Caco-2 (cell line): ENCODE measurements around the gene CYP2B6. TPM values are rescaled to one million over a fixed set of nuclear protein-coding genes. Genes with fewer than 3 reads are reported as not detected.
"Not testable (repeated sequence)": the region's sequence is repeated elsewhere in the genome, so short reads cannot be mapped to it uniquely, and the experiment has no call there.

Experiments used
- BruUV-seq: library from RNA; stranded (reverse); fragments of 400-500 nt; replicated peaks from 2 replicates; lab custom pipeline; 2021; lab: Mats Ljungman, UMichigan
- CTCF ChIA-PET: fragments of 300-600 bp; sonication (Branson Sonifier 250); formaldehyde crosslinking; loops from one replicate; lab custom pipeline; 2022; ENCODE audit warnings: antibody characterized with exemption; lab: Charles Lee
- POLR2A ChIA-PET: fragments of 300-600 bp; sonication (Branson Sonifier 250); formaldehyde crosslinking; loops from one replicate; lab custom pipeline; 2022; ENCODE audit warnings: antibody characterized with exemption; lab: Charles Lee
- DNase-seq, 2 experiments: peaks; one replicate each; pipeline versions ENCODE4 v3.0.0 to v3.0.0-alpha.2; 2020 to 2022
- H3K27me3 ChIP-seq: replicated peaks from 2 replicates; pipeline ENCODE4 v1.6.0; 2011; ENCODE audit warnings: low read length; ENCODE audit not compliant: control insufficient read depth, insufficient read depth
- H3K36me3 ChIP-seq: 2 replicates; pipeline ENCODE4 v1.5.1; 2011; ENCODE audit warnings: low read length; ENCODE audit not compliant: control insufficient read depth, insufficient read depth
- H3K4me1 ChIP-seq: fragments of 250-450 bp; sonication (Bioruptor Pico); 2 replicates; pipeline ENCODE4 v1.5.1; 2020; ENCODE audit warnings: mild to moderate bottlenecking
- H3K4me3 ChIP-seq: 2 replicates; pipeline ENCODE4 v1.5.1; 2011; ENCODE audit warnings: low read depth, mild to moderate bottlenecking, control low read depth, low read length
- H3K9me3 ChIP-seq: fragments of 250-450 bp; sonication (Bioruptor Pico); 2 replicates; pipeline ENCODE4 v1.5.1; 2020; ENCODE audit warnings: mild to moderate bottlenecking, moderate library complexity
- H3K27ac Mint-ChIP-seq: one replicate; pipeline ENCODE4 v1.8.0; 2022; ENCODE audit warnings: mixed read lengths; ENCODE audit not compliant: unreplicated experiment
- H3K27me3 Mint-ChIP-seq: one replicate; pipeline ENCODE4 v1.8.0; 2022; ENCODE audit warnings: mixed read lengths; ENCODE audit not compliant: insufficient read depth, unreplicated experiment
- H3K36me3 Mint-ChIP-seq: one replicate; pipeline ENCODE4 v1.8.0; 2022; ENCODE audit warnings: mild to moderate bottlenecking, mixed read lengths; ENCODE audit not compliant: insufficient read depth, unreplicated experiment
- H3K4me1 Mint-ChIP-seq: one replicate; pipeline ENCODE4 v1.8.0; 2022; ENCODE audit warnings: low read depth, mixed read lengths; ENCODE audit not compliant: unreplicated experiment
- H3K4me3 Mint-ChIP-seq: one replicate; pipeline ENCODE4 v1.8.0; 2022; ENCODE audit warnings: mild to moderate bottlenecking, moderate library complexity, mixed read lengths; ENCODE audit not compliant: unreplicated experiment
- H3K9me3 Mint-ChIP-seq: one replicate; pipeline ENCODE4 v1.8.0; 2022; ENCODE audit warnings: mixed read lengths; ENCODE audit not compliant: unreplicated experiment
- CTCF ChIP-seq, 2 experiments: fragments of 200-600 bp in 1 of 2; IDR thresholded peaks; 1 replicate in 1 of 2; 2 replicates in 1 of 2; pipeline versions ENCODE4 v1.5.1 to v1.8.0; 2011 to 2022; ENCODE audit warnings: antibody characterized with exemption in 1 of 2, control low read depth in 1 of 2, inconsistent platforms in 1 of 2, low read depth in 1 of 2, low read length in 1 of 2, mild to moderate bottlenecking in 1 of 2, moderate library complexity in 1 of 2; ENCODE audit not compliant: insufficient read depth in 1 of 2, severe bottlenecking in 1 of 2, unreplicated experiment in 1 of 2
- intact Hi-C: fragments of 100-400 bp; cut with micrococcal nuclease; formaldehyde crosslinking; loops from one replicate; pipeline ENCODE4 v1.10.0; 2022; ENCODE audit not compliant: unreplicated experiment
- total RNA-seq: library from RNA; stranded (reverse); gene quantifications from 2 replicates; pipeline ENCODE4 v1.2.3, GENCODE V29; 2022

CYP2B6 gene
- total RNA-seq, 1 experiment from 2014 or later = 0.32 TPM

- no peak for DNase-seq
- no peaks in the 10 kb centered on the region for H3K36me3 Mint-ChIP-seq
- intact Hi-C loops = no loop called here
- Histone ChIP-seq H3K36me3 (no peaks in the 10 kb centered on the region), H3K27me3 (no peaks in the 10 kb centered on the region), H3K9me3 (peaks cover 5% of the 10 kb centered on the region; the same call in 1 of the 2 replicates), H3K4me3 (no peak overlapping the region), H3K4me1 (peaks cover 14% of the 10 kb centered on the region)
- H3K27ac Mint-ChIP-seq = no peak overlapping the region
- H3K27me3 Mint-ChIP-seq = no peaks in the 10 kb centered on the region
- peaks cover 23% of the 10 kb centered on the region for H3K4me1 Mint-ChIP-seq
- peaks cover 30% of the 10 kb centered on the region for H3K9me3 Mint-ChIP-seq
- ChIA-PET POLR2A (no interaction called here), CTCF (no interaction called here)
- TF ChIP-seq CTCF (IDR thresholded peaks at IDR 0.05; ENCODE audit: insufficient read depth in 1 of 2, low read depth in 1 of 2, low read length in 1 of 2, severe bottlenecking in 1 of 2, unreplicated experiment in 1 of 2) = no peak
- no TSS peak for BruUV-seq
- no peak overlapping the region for H3K4me3 Mint-ChIP-seq
Observed at GRCh38 chr19:40982594-40983101, 8.4 kb upstream of the CYP2B6 start.

GRCh38 chr19:40989453-40989852, 1.6 kb upstream of the CYP2B6 start:
- peaks cover 24% of the 10 kb centered on the region for H3K9me3 Mint-ChIP-seq
- intact Hi-C loops = no loop called here
- peaks cover 6% of the 10 kb centered on the region for H3K4me1 Mint-ChIP-seq
- ChIA-PET CTCF (no interaction called here), POLR2A (no interaction called here)
- BruUV-seq = no TSS peak
- H3K4me3 Mint-ChIP-seq = no peak overlapping the region
- no peak overlapping the region for H3K27ac Mint-ChIP-seq
- no peaks in the 10 kb centered on the region for H3K36me3 Mint-ChIP-seq
- H3K27me3 Mint-ChIP-seq = no peaks in the 10 kb centered on the region
- H3K27me3 ChIP-seq = no peaks in the 10 kb centered on the region
- no peaks in the 10 kb centered on the region for H3K36me3 ChIP-seq
- TF ChIP-seq CTCF (IDR thresholded peaks at IDR 0.05; ENCODE audit: insufficient read depth in 1 of 2, low read depth in 1 of 2, low read length in 1 of 2, severe bottlenecking in 1 of 2, unreplicated experiment in 1 of 2) = no peak
- H3K4me3 ChIP-seq = no peak overlapping the region
- DNase-seq = no peak
- H3K4me1 ChIP-seq = no peaks in the 10 kb centered on the region
- peaks cover 5% of the 10 kb centered on the region; the same call in 1 of the 2 replicates for H3K9me3 ChIP-seq

- no TSS peak for BruUV-seq
- Histone ChIP-seq H3K36me3 (no peaks in the 10 kb centered on the region), H3K9me3 (peaks cover 3% of the 10 kb centered on the region; the same call in 1 of the 2 replicates), H3K27me3 (no peaks in the 10 kb centered on the region), H3K4me1 (no peaks in the 10 kb centered on the region), H3K4me3 (no peak overlapping the region)
- Mint-ChIP-seq H3K4me1 (peaks cover 6% of the 10 kb centered on the region), H3K27ac (no peak overlapping the region), H3K9me3 (peaks cover 7% of the 10 kb centered on the region), H3K36me3 (no peaks in the 10 kb centered on the region), H3K27me3 (no peaks in the 10 kb centered on the region), H3K4me3 (no peak overlapping the region)
- CTCF ChIA-PET = no interaction called here
- TF ChIP-seq CTCF (IDR thresholded peaks at IDR 0.05; ENCODE audit: insufficient read depth in 1 of 2, low read depth in 1 of 2, low read length in 1 of 2, severe bottlenecking in 1 of 2, unreplicated experiment in 1 of 2) = no peak
- POLR2A ChIA-PET = no interaction called here
- no peak for DNase-seq
- intact Hi-C loops = no loop called here
Observed at GRCh38 chr19:40995355-40995754, 4.3 kb downstream of the CYP2B6 start.

GRCh38 chr19:40999018-40999417, 7.9 kb downstream of the CYP2B6 start:
- intact Hi-C loops, BruUV-seq: not testable (repeated sequence)

More at GRCh38 chr19:40999018-40999417, 7.9 kb downstream of the CYP2B6 start:
- H3K4me3 ChIP-seq, H3K9me3 Mint-ChIP-seq, H3K36me3 ChIP-seq, H3K4me1 ChIP-seq, CTCF ChIA-PET, DNase-seq, H3K27me3 Mint-ChIP-seq, H3K27ac Mint-ChIP-seq, H3K4me1 Mint-ChIP-seq, H3K27me3 ChIP-seq, POLR2A ChIA-PET, H3K9me3 ChIP-seq, H3K4me3 Mint-ChIP-seq, H3K36me3 Mint-ChIP-seq: not testable (repeated sequence)
